Ramos (cell line): ENCODE measurements around the gene P2RY12.
"Not testable (repeated sequence)": the region's sequence is repeated elsewhere in the genome, so short reads cannot be mapped to it uniquely, and the experiment has no call there.

Experiments used
- in situ Hi-C: fragments of 300-500 bp; cut with MboI; formaldehyde crosslinking; loops from one replicate; pipeline ENCODE4 v1.14.3; 2022; ENCODE audit warnings: low sequenced_read_pairs; ENCODE audit not compliant: unreplicated experiment

The P2RY12 gene

GRCh38 chr3:151393941-151394340 lies 9.4 kb upstream of the P2RY12 start:
- in situ Hi-C loops = no loop called here

GRCh38 chr3:151393146-151393830 lies 8.7 kb upstream of the P2RY12 start:
- in situ Hi-C loops = no loop called here

GRCh38 chr3:151392191-151392590 lies 7.6 kb upstream of the P2RY12 start:
- in situ Hi-C loops = not testable (repeated sequence)

GRCh38 chr3:151391720-151392119 lies 7.2 kb upstream of the P2RY12 start:
- in situ Hi-C loops = no loop called here

GRCh38 chr3:151387842-151388241 lies 3.3 kb upstream of the P2RY12 start:
- in situ Hi-C loops = no loop called here

GRCh38 chr3:151387432-151387831 lies 2.9 kb upstream of the P2RY12 start:
- in situ Hi-C loops = no loop called here

GRCh38 chr3:151386056-151386455 lies 1.5 kb upstream of the P2RY12 start:
- in situ Hi-C loops = no loop called here

- in situ Hi-C loops = no loop called here
Observed at GRCh38 chr3:151383956-151384355, 597 bp downstream of the P2RY12 start.

GRCh38 chr3:151383111-151383510 lies 1.4 kb downstream of the P2RY12 start:
- in situ Hi-C loops = no loop called here

GRCh38 chr3:151382671-151383070 lies 1.9 kb downstream of the P2RY12 start:
- in situ Hi-C loops = no loop called here

GRCh38 chr3:151379083-151379734 lies 5.3 kb downstream of the P2RY12 start:
- in situ Hi-C loops = no loop called here

- in situ Hi-C loops = no loop called here
Observed at GRCh38 chr3:151377768-151378385, 6.7 kb downstream of the P2RY12 start.

GRCh38 chr3:151372063-151372820 lies 12.3 kb downstream of the P2RY12 start:
- in situ Hi-C loops = no loop called here

GRCh38 chr3:151371526-151371925 lies 13.0 kb downstream of the P2RY12 start:
- in situ Hi-C loops = no loop called here

- in situ Hi-C loops = no loop called here
Observed at GRCh38 chr3:151367448-151367847, 17.1 kb downstream of the P2RY12 start.

GRCh38 chr3:151366993-151367392 lies 17.6 kb downstream of the P2RY12 start:
- in situ Hi-C loops = no loop called here

GRCh38 chr3:151362751-151363174 lies 21.8 kb downstream of the P2RY12 start:
- in situ Hi-C loops = no loop called here

- in situ Hi-C loops = no loop called here
Observed at GRCh38 chr3:151357463-151357850, 27.1 kb downstream of the P2RY12 start.

- in situ Hi-C loops = no loop called here
Observed at GRCh38 chr3:151356794-151357462, 27.6 kb downstream of the P2RY12 start.

GRCh38 chr3:151351648-151352047 lies 32.9 kb downstream of the P2RY12 start:
- in situ Hi-C loops = no loop called here
